Measurements from ENCODE around the gene PLA2G4C.

PLA2G4C gene

DNA sequence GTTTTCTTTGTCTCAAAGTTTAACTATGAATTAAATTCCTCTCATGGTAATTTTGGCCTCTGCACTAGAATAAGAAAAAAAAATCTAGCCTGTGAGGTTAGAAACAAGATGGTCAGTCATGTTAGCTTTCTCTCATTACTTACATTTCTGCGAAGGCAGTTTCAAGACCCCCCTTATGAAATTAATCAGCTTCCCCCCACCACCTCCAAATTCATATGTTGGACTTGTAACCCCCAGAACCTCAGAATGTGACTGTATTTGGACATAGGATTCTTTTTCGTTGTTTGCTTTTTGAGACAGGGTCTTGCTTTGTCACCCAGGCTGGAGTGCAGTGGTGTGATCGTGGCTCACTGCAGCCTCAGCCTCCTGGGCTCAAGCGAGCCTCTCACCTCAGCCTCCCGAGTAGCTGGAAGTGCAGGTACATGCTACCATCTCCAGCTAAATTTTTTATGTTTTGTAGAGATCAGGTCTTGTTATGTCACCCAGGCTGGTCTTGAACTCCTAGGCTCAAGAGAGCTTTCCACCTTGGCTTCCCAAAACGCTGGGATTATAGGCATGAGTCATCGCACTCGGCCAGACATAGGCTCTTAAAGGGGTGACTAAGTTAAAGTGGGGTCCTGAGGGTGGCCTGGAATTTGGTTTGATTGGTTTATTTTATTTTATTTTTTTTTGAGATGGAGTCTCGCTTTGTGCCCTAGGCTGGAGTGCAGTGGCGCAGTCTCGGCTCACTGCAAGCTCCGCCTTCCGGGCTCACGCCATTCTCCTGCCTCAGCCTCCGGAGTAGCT, 1.4 kb downstream of the PLA2G4C start:
- Histone ChIP-seq H3K4me1 (ENCODE audit: insufficient read depth, low read length, severe bottlenecking) (peaks cover 17% of the 10 kb centered on the region), H3K9me3 (ENCODE audit: low read length) (no peaks in the 10 kb centered on the region), H4K20me1 (ENCODE audit: insufficient read depth, low read length) (no peaks in the 10 kb centered on the region), H3K27ac (ENCODE audit: low read depth, low read length, poor library complexity, severe bottlenecking) (no peak overlapping the region), H3K4me2 (ENCODE audit: low read length) (no peak overlapping the region), H3F3A (ENCODE audit: insufficient read depth, low read length) (no peaks in the 10 kb centered on the region), H3K4me3 (ENCODE audit: low read depth, low read length, poor library complexity, severe bottlenecking) (no peak overlapping the region), H3K27me3 (ENCODE audit: insufficient read depth, low read length) (no peaks in the 10 kb centered on the region; the same call in 1 of the 2 replicates), H3K9me2 (ENCODE audit: low read depth, low read length) (no peaks in the 10 kb centered on the region), H2AFZ (ENCODE audit: low read length) (no peak overlapping the region), H3K9ac (ENCODE audit: low read length) (no peak overlapping the region), H3K36me3 (ENCODE audit: insufficient read depth, low read length) (0 out of 2 replicates have a peak, but pooled peaks cover under 1% of the 10 kb centered on the region), H3K79me2 (ENCODE audit: insufficient read depth, low read length) (no peaks in the 10 kb centered on the region)
- TF ChIP-seq, protein P1, sequence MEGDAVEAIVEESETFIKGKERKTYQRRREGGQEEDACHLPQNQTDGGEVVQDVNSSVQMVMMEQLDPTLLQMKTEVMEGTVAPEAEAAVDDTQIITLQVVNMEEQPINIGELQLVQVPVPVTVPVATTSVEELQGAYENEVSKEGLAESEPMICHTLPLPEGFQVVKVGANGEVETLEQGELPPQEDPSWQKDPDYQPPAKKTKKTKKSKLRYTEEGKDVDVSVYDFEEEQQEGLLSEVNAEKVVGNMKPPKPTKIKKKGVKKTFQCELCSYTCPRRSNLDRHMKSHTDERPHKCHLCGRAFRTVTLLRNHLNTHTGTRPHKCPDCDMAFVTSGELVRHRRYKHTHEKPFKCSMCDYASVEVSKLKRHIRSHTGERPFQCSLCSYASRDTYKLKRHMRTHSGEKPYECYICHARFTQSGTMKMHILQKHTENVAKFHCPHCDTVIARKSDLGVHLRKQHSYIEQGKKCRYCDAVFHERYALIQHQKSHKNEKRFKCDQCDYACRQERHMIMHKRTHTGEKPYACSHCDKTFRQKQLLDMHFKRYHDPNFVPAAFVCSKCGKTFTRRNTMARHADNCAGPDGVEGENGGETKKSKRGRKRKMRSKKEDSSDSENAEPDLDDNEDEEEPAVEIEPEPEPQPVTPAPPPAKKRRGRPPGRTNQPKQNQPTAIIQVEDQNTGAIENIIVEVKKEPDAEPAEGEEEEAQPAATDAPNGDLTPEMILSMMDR (IDR thresholded peaks at IDR 0.05; ENCODE audit: low read length) = no peak
- TF ChIP-seq EZH2 (IDR thresholded peaks at IDR 0.05; ENCODE audit: borderline replicate concordance, low read length) = no peak

DNA sequence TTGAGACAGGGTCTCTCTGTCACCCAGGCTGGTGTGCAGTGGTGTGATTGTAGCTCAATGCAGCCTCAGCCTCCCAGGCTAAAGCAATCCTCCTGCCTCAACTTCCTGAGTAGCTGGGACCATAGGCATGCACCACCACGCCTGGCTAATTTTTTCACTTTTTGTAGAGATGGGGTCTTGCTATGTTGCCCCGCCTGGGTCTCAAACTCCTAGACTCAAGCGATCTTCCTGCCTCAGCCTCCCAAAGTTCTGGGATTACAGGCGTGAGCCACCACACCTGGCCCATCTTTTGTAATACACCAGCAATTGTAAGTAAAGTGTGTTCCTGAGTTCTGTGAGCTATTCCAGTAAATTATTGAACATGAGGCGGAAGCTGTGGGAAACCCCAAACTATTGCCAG, 6.7 kb downstream of the PLA2G4C start:
- Histone ChIP-seq H3K36me3 (ENCODE audit: insufficient read depth, low read length) (no peaks in the 10 kb centered on the region), H2AFZ (ENCODE audit: low read length) (no peak overlapping the region), H3K9me3 (ENCODE audit: low read length) (no peaks in the 10 kb centered on the region), H3K4me1 (ENCODE audit: insufficient read depth, low read length, severe bottlenecking) (peaks cover 4% of the 10 kb centered on the region), H3K9me2 (ENCODE audit: low read depth, low read length) (no peaks in the 10 kb centered on the region), H3F3A (ENCODE audit: insufficient read depth, low read length) (no peaks in the 10 kb centered on the region), H3K4me2 (ENCODE audit: low read length) (no peak overlapping the region), H3K4me3 (ENCODE audit: low read depth, low read length, poor library complexity, severe bottlenecking) (no peak overlapping the region), H3K79me2 (ENCODE audit: insufficient read depth, low read length) (no peaks in the 10 kb centered on the region), H3K27me3 (ENCODE audit: insufficient read depth, low read length) (no peaks in the 10 kb centered on the region; the same call in 1 of the 2 replicates), H3K27ac (ENCODE audit: low read depth, low read length, poor library complexity, severe bottlenecking) (no peak overlapping the region), H4K20me1 (ENCODE audit: insufficient read depth, low read length) (no peaks in the 10 kb centered on the region), H3K9ac (ENCODE audit: low read length) (no peak overlapping the region)
- TF ChIP-seq, protein P1 (IDR thresholded peaks at IDR 0.05; ENCODE audit: low read length) = no peak
- no peak for TF ChIP-seq EZH2 (IDR thresholded peaks at IDR 0.05; ENCODE audit: borderline replicate concordance, low read length)

DNA sequence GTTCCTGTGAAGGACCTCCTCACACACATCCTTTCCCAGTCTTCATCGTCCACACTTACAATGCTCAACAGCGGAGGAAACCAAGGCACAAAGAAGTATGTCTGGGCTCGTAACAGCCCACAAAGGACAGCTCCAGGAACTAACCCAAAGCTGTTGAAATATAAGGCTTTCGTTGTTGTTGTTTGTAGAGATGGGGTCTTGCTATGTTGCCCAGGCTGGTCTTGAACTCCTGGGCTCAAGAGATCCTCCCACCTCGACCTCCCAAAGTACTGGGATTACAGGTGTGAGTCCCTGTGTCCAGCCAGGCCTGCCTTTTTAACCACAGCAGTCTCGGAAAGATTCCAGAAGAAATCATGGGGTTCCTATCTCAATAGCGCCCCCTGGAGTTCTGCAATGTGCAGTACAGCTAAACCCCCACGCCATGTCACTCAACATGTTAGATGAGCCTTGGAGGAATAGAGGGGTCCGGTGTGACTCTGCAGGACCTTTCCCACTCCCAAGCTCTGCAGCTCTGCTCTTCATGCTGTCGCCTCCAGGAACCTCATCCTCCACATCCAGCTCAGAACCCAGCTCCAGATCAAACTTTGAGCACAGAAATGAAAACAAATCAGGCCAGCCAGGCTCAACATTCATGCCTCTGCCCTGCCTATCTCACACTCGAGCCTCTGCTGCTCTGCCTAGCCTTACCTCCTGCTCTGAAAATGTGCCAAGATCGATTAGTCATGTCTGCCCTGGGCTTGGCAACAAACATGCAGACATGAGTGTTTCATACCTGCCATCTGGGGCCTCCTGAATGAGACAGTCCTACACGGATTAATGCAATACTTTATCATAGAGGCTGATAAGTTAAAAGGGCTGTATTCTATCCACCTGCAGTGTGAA, 7.5 kb downstream of the PLA2G4C start:
- 0 out of 2 replicates have a peak overlapping the region, but pooled peaks have one; percentile 4 for H3K4me2 ChIP-seq (ENCODE audit: low read length)
- H3K27me3 ChIP-seq (ENCODE audit: insufficient read depth, low read length) = no peaks in the 10 kb centered on the region; the same call in 1 of the 2 replicates
- no peak overlapping the region for H3K27ac ChIP-seq (ENCODE audit: low read depth, low read length, poor library complexity, severe bottlenecking)
- H3K36me3 ChIP-seq (ENCODE audit: insufficient read depth, low read length) = no peaks in the 10 kb centered on the region
- TF ChIP-seq EZH2 (IDR thresholded peaks at IDR 0.05; ENCODE audit: borderline replicate concordance, low read length) = no peak
- TF ChIP-seq, protein P1 (IDR thresholded peaks at IDR 0.05; ENCODE audit: low read length) = peak; percentile 75
- no peaks in the 10 kb centered on the region for H3K9me2 ChIP-seq (ENCODE audit: low read depth, low read length)
- no peaks in the 10 kb centered on the region for H3K9me3 ChIP-seq (ENCODE audit: low read length)
- peaks cover 4% of the 10 kb centered on the region for H3K4me1 ChIP-seq (ENCODE audit: insufficient read depth, low read length, severe bottlenecking)
- no peaks in the 10 kb centered on the region for H3K79me2 ChIP-seq (ENCODE audit: insufficient read depth, low read length)
- no peak overlapping the region for H2AFZ ChIP-seq (ENCODE audit: low read length)
- no peak overlapping the region for H3K4me3 ChIP-seq (ENCODE audit: low read depth, low read length, poor library complexity, severe bottlenecking)
- no peak overlapping the region for H3K9ac ChIP-seq (ENCODE audit: low read length)
- no peaks in the 10 kb centered on the region for H3F3A ChIP-seq (ENCODE audit: insufficient read depth, low read length)
- no peaks in the 10 kb centered on the region for H4K20me1 ChIP-seq (ENCODE audit: insufficient read depth, low read length)

Measured in OCI-LY1 (cell line).